NCI-H2081 treated with DMSO at 0.1 percent for 48 hours (cell line): ENCODE results near the gene COL23A1.
"Not testable (repeated sequence)": the region's sequence is repeated elsewhere in the genome, so short reads cannot be mapped to it uniquely, and the experiment has no call there.

Experiments used
- DNase-seq: peaks from one replicate; lab custom pipeline; 2025; lab: John Stamatoyannopoulos, UW

The COL23A1 gene

GRCh38 chr5:178504340-178504960, 85.7 kb downstream of the COL23A1 start:
- no peak for DNase-seq

- no peak for DNase-seq
Observed at GRCh38 chr5:178502401-178503100, 87.6 kb downstream of the COL23A1 start.

- DNase-seq: no peak
Observed at GRCh38 chr5:178499352-178499751, 90.8 kb downstream of the COL23A1 start.

GRCh38 chr5:178496642-178497041, 93.6 kb downstream of the COL23A1 start:
- no peak for DNase-seq

GRCh38 chr5:178496214-178496613, 94.0 kb downstream of the COL23A1 start:
- no peak for DNase-seq

- no peak for DNase-seq
Observed at GRCh38 chr5:178495706-178496105, 94.5 kb downstream of the COL23A1 start.

GRCh38 chr5:178492278-178492677, 97.9 kb downstream of the COL23A1 start:
- no peak for DNase-seq

- DNase-seq: no peak
Observed at GRCh38 chr5:178490935-178491652, 99.1 kb downstream of the COL23A1 start.

- DNase-seq: no peak
Observed at GRCh38 chr5:178489271-178489976, 100.8 kb downstream of the COL23A1 start.

- no peak for DNase-seq
Observed at GRCh38 chr5:178488696-178489095, 101.5 kb downstream of the COL23A1 start.

GRCh38 chr5:178487911-178488600, 102.1 kb downstream of the COL23A1 start:
- no peak for DNase-seq

- DNase-seq: not testable (repeated sequence)
Observed at GRCh38 chr5:178486878-178487512, 103.2 kb downstream of the COL23A1 start.

- DNase-seq: no peak
Observed at GRCh38 chr5:178486239-178486641, 104.0 kb downstream of the COL23A1 start.

GRCh38 chr5:178483620-178484019, 106.6 kb downstream of the COL23A1 start:
- no peak for DNase-seq

GRCh38 chr5:178479261-178479660, 110.9 kb downstream of the COL23A1 start:
- no peak for DNase-seq

GRCh38 chr5:178478370-178478769, 111.8 kb downstream of the COL23A1 start:
- DNase-seq: no peak

- DNase-seq: no peak
Observed at GRCh38 chr5:178477802-178478201, 112.4 kb downstream of the COL23A1 start.

- no peak for DNase-seq
Observed at GRCh38 chr5:178476972-178477754, 113.0 kb downstream of the COL23A1 start.

GRCh38 chr5:178476531-178476930, 113.7 kb downstream of the COL23A1 start:
- DNase-seq: no peak

- no peak for DNase-seq
Observed at GRCh38 chr5:178475422-178475821, 114.8 kb downstream of the COL23A1 start.
